IMR-90 (cell line): Measurements from ENCODE around the gene IL22. TPM values are rescaled to one million over a fixed set of nuclear protein-coding genes. Genes with fewer than 3 reads are reported as not detected.

Experiments
- ATAC-seq: fragments of 200-7000 bp; cut with Tn5 transposase; 2 replicates; pipeline ENCODE4 v1.9.1; 2020; ENCODE audit warnings: low read depth, mild to moderate bottlenecking, moderate library complexity
- BruUV-seq: library from RNA; stranded (reverse); fragments of 400-500 nt; replicated peaks from 2 replicates; lab custom pipeline; 2021; lab: Mats Ljungman, UMichigan
- CTCF ChIA-PET: fragments of 300-600 bp; formaldehyde crosslinking; extraction: SDS; loops from one replicate; lab custom pipeline; 2021; ENCODE audit warnings: antibody characterized with exemption; lab: Yijun Ruan, JAX
- POLR2A ChIA-PET: fragments of 300-600 bp; sonication (Branson Sonifier 250); formaldehyde crosslinking; loops from one replicate; lab custom pipeline; 2022; ENCODE audit warnings: antibody characterized with exemption; ENCODE audit not compliant: unreplicated experiment; lab: Charles Lee
- DNase-seq: peaks from one replicate; pipeline ENCODE4 v3.0.0; 2013
- H2AFZ ChIP-seq: replicated peaks from 2 replicates; pipeline ENCODE3; 2013; ENCODE audit warnings: low read length, mild to moderate bottlenecking; ENCODE audit not compliant: poor library complexity
- H2AK5ac ChIP-seq: 2 replicates; pipeline ENCODE4 v1.6.1; 2013; ENCODE audit warnings: low read depth, low read length, inconsistent platforms
- H2AK9ac ChIP-seq: replicated peaks from 2 replicates; pipeline ENCODE3; 2013; ENCODE audit warnings: mild to moderate bottlenecking, low read depth, low read length, moderate library complexity; ENCODE audit not compliant: poor library complexity
- H2BK120ac ChIP-seq: 2 replicates; pipeline ENCODE4 v1.6.1; 2013; ENCODE audit warnings: low read depth, low read length, inconsistent platforms
- H2BK15ac ChIP-seq: 3 replicates; pipeline ENCODE4 v1.6.1; 2013; ENCODE audit warnings: low read depth, low read length, inconsistent platforms
- H2BK20ac ChIP-seq: 2 replicates; pipeline ENCODE4 v1.6.1; 2013; ENCODE audit warnings: low read depth, mild to moderate bottlenecking, inconsistent platforms, low read length, moderate library complexity
- H2BK5ac ChIP-seq: 2 replicates; pipeline ENCODE4 v1.6.1; 2013; ENCODE audit warnings: mild to moderate bottlenecking, low read depth, low read length, inconsistent platforms; ENCODE audit not compliant: poor library complexity, severe bottlenecking
- H3K14ac ChIP-seq: replicated peaks from 2 replicates; pipeline ENCODE4 v1.6.1; 2013; ENCODE audit warnings: low read depth, low read length, inconsistent platforms
- H3K18ac ChIP-seq: 2 replicates; pipeline ENCODE4 v1.6.1; 2013; ENCODE audit warnings: low read depth, low read length, control low read depth
- H3K23ac ChIP-seq: 2 replicates; pipeline ENCODE4 v1.6.1; 2013; ENCODE audit warnings: low read depth, low read length, inconsistent platforms
- H3K27ac ChIP-seq: 2 replicates; pipeline ENCODE4 v1.5.1; 2013; ENCODE audit warnings: mild to moderate bottlenecking, control low read depth, low read length; ENCODE audit not compliant: insufficient read depth
- H3K27me3 ChIP-seq: 2 replicates; pipeline ENCODE4 v1.6.1; 2013; ENCODE audit warnings: low read length; ENCODE audit not compliant: control insufficient read depth, insufficient read depth
- H3K36me3 ChIP-seq: 2 replicates; pipeline ENCODE4 v1.6.1; 2013; ENCODE audit warnings: low read length, mixed read lengths; ENCODE audit not compliant: control insufficient read depth, insufficient read depth
- H3K4ac ChIP-seq: 2 replicates; pipeline ENCODE4 v1.6.1; 2013; ENCODE audit warnings: low read depth, low read length, inconsistent platforms
- H3K4me1 ChIP-seq: 2 replicates; pipeline ENCODE4 v1.6.1; 2013; ENCODE audit warnings: low read length, mixed read lengths; ENCODE audit not compliant: control insufficient read depth, insufficient read depth
- H3K4me2 ChIP-seq: 2 replicates; pipeline ENCODE4 v1.6.1; 2013; ENCODE audit warnings: low read depth, mild to moderate bottlenecking, control low read depth, low read length, moderate library complexity
- H3K4me3 ChIP-seq: 2 replicates; pipeline ENCODE4 v1.5.1; 2013; ENCODE audit warnings: low read depth, mild to moderate bottlenecking, control low read depth, low read length, moderate library complexity; ENCODE audit not compliant: insufficient read depth
- H3K56ac ChIP-seq: 2 replicates; pipeline ENCODE4 v1.6.1; 2013; ENCODE audit warnings: low read length, inconsistent platforms; ENCODE audit not compliant: insufficient read depth; ENCODE audit errors: extremely low read depth
- H3K79me1 ChIP-seq, 2 experiments: 2 replicates each; pipeline ENCODE4 v1.6.1; 2013; ENCODE audit warnings: low read length in 2 of 2, inconsistent platforms in 1 of 2, low read depth in 1 of 2
- H3K9ac ChIP-seq: 2 replicates; pipeline ENCODE4 v1.6.1; 2013; ENCODE audit warnings: low read depth, low read length, control low read depth
- H3K9me1 ChIP-seq: 2 replicates; pipeline ENCODE4 v1.6.1; 2013; ENCODE audit warnings: low read length, inconsistent platforms; ENCODE audit not compliant: insufficient read depth
- H3K9me3 ChIP-seq: 2 replicates; pipeline ENCODE4 v1.6.1; 2013; ENCODE audit warnings: low read length; ENCODE audit not compliant: control insufficient read depth, insufficient read depth
- H4K20me1 ChIP-seq: 2 replicates; pipeline ENCODE4 v1.6.1; 2013; ENCODE audit warnings: low read length, inconsistent platforms; ENCODE audit not compliant: insufficient read depth
- H4K5ac ChIP-seq: 2 replicates; pipeline ENCODE4 v1.6.1; 2013; ENCODE audit warnings: mild to moderate bottlenecking, low read depth, low read length, control low read depth
- H4K8ac ChIP-seq, 2 experiments: 2 replicates each; pipeline ENCODE4 v1.6.1; 2013; ENCODE audit warnings: low read depth in 2 of 2, low read length in 2 of 2, control low read depth in 1 of 2, inconsistent platforms in 1 of 2
- H4K91ac ChIP-seq: 2 replicates; pipeline ENCODE4 v1.6.1; 2013; ENCODE audit warnings: low read depth, low read length, inconsistent platforms; ENCODE audit not compliant: insufficient read depth
- BHLHE40 ChIP-seq: fragments of 150-350 bp; IDR thresholded peaks from 2 replicates; pipeline ENCODE4 v1.6.1; 2016; ENCODE audit warnings: mild to moderate bottlenecking, low read depth, low read length
- CEBPB ChIP-seq: IDR thresholded peaks from 2 replicates; pipeline ENCODE4 v1.6.1; 2012; ENCODE audit warnings: low read depth, low read length, improper control_type of control experiment
- CHD1 ChIP-seq: IDR thresholded peaks from 2 replicates; pipeline ENCODE4 v1.6.1; 2012; ENCODE audit warnings: low read depth, low read length, improper control_type of control experiment
- CTCF ChIP-seq: conservative IDR thresholded peaks from 2 replicates; pipeline ENCODE4 v1.5.1; 2012; ENCODE audit warnings: mild to moderate bottlenecking, low read depth, low read length, improper control_type of control experiment
- ELK1 ChIP-seq: fragments of 150-350 bp; IDR thresholded peaks from 2 replicates; pipeline ENCODE4 v1.6.1; 2016; ENCODE audit warnings: low read depth, mild to moderate bottlenecking, low read length, moderate library complexity, borderline replicate concordance
- FOS ChIP-seq: fragments of 150-350 bp; IDR thresholded peaks from 2 replicates; pipeline ENCODE4 v1.6.1; 2016; ENCODE audit warnings: low read depth, low read length
- MAFK ChIP-seq: IDR thresholded peaks from 2 replicates; pipeline ENCODE4 v1.6.1; 2012; ENCODE audit warnings: low read depth, low read length, improper control_type of control experiment
- MAZ ChIP-seq: IDR thresholded peaks from 2 replicates; pipeline ENCODE4 v1.6.1; 2012; ENCODE audit warnings: low read depth, mild to moderate bottlenecking, low read length, improper control_type of control experiment, moderate library complexity, borderline replicate concordance
- MXI1 ChIP-seq: IDR thresholded peaks from 2 replicates; pipeline ENCODE4 v1.6.1; 2012; ENCODE audit warnings: low read depth, mild to moderate bottlenecking, low read length, moderate library complexity, borderline replicate concordance
- NFE2L2 ChIP-seq: fragments of 150-350 bp; IDR thresholded peaks from 2 replicates; pipeline ENCODE4 v1.6.1; 2016; ENCODE audit warnings: low read depth, mild to moderate bottlenecking, low read length
- POLR2A ChIP-seq: IDR thresholded peaks from 2 replicates; pipeline ENCODE4 v1.6.1; 2012; ENCODE audit warnings: mild to moderate bottlenecking, low read depth, low read length
- RAD21 ChIP-seq: IDR thresholded peaks from 2 replicates; pipeline ENCODE4 v1.6.1; 2012; ENCODE audit warnings: low read length, improper control_type of control experiment
- RCOR1 ChIP-seq: IDR thresholded peaks from 2 replicates; pipeline ENCODE4 v1.6.1; 2012; ENCODE audit warnings: mild to moderate bottlenecking, low read length, improper control_type of control experiment; ENCODE audit not compliant: insufficient replicate concordance
- RFX5 ChIP-seq: IDR thresholded peaks from 2 replicates; pipeline ENCODE4 v1.8.0; 2012; ENCODE audit warnings: low read depth, mild to moderate bottlenecking, low read length, moderate library complexity
- SMC3 ChIP-seq: fragments of 150-350 bp; IDR thresholded peaks from 2 replicates; pipeline ENCODE4 v1.6.1; 2016; ENCODE audit warnings: low read depth, mild to moderate bottlenecking, antibody characterized with exemption, low read length, moderate library complexity
- WGBS, 2 experiments: methylation state at CpG; one replicate each; pipeline versions ENCODE4 v1.1.5 to v1.1.7; 2013; ENCODE audit warnings: missing lambda C conversion rate in 2 of 2; ENCODE audit not compliant: insufficient read length in 1 of 2; ENCODE audit errors: extremely low coverage in 2 of 2; 5-methylcytosine and 5-hydroxymethylcytosine counted together
- dilution Hi-C: fragments of 300-500 bp; cut with HindIII; formaldehyde crosslinking; loops from one replicate; pipeline ENCODE4 v1.14.3; 2018; ENCODE audit warnings: low sequenced_read_pairs; ENCODE audit not compliant: unreplicated experiment
- in situ Hi-C: fragments of 300-500 bp; cut with MboI; formaldehyde crosslinking; loops from 3 replicates; pipeline ENCODE4 v1.14.3; 2019; ENCODE audit warnings: low sequenced_read_pairs, inconsistent platforms, mixed read lengths
- intact Hi-C: fragments of 100-400 bp; cut with micrococcal nuclease; formaldehyde crosslinking; loops from 2 replicates; pipeline ENCODE4 v1.10.0; 2022
- polyA plus RNA-seq, 3 experiments: library from polyadenylated mRNA; depleted of rRNA; stranded (reverse); fragments of >200 nt; gene quantifications; 2 replicates each; pipeline ENCODE4 v1.2.3, GENCODE V29; 2012; ENCODE audit warnings: low replicate concordance in 1 of 3
- total RNA-seq: library from RNA; depleted of rRNA; stranded (reverse); fragments of >200 nt; gene quantifications from 2 replicates; pipeline ENCODE4 v1.2.3, GENCODE V29; 2012
- TF ChIP-seq, protein P1 (sequence below): fragments of 150-350 bp; IDR thresholded peaks from 2 replicates; pipeline ENCODE4 v1.6.1; 2017; ENCODE audit warnings: mild to moderate bottlenecking, antibody characterized with exemption, low read length, low read depth

IL22 gene
- total and polyA plus RNA-seq, 2 of the 4 experiments (the other 2 are of a cell fraction): not detected

GRCh38 chr12:68199127-68199526, 54.3 kb downstream of the IL22 start:
- H2AK5ac ChIP-seq: no peak overlapping the region
- H3K36me3 ChIP-seq: no peaks in the 10 kb centered on the region
- no peak overlapping the region for H3K4me3 ChIP-seq
- ATAC-seq (no peak), DNase-seq (no peak)
- H4K20me1 ChIP-seq: no peaks in the 10 kb centered on the region
- no peak overlapping the region for H2BK5ac ChIP-seq
- H3K9ac ChIP-seq: no peak overlapping the region
- H2AK9ac ChIP-seq: no peak overlapping the region
- no peak overlapping the region for H3K14ac ChIP-seq
- H4K91ac ChIP-seq: no peak overlapping the region
- ChIA-PET CTCF (no interaction called here), POLR2A (no interaction called here)
- in situ Hi-C loops: no loop called here
- H3K9me1 ChIP-seq: no peaks in the 10 kb centered on the region
- H3K23ac ChIP-seq: no peak overlapping the region
- no peak overlapping the region for H3K4ac ChIP-seq
- no CpG with 5 or more reads among the region's 1 CpG for WGBS, 2 experiments
- no peaks in the 10 kb centered on the region for H3K79me1 ChIP-seq
- TF ChIP-seq MAZ: no peak
- no peak for TF ChIP-seq RCOR1
- no peak for TF ChIP-seq ELK1
- no peak for TF ChIP-seq RAD21
- no peak for TF ChIP-seq MXI1
- TF ChIP-seq CTCF: no peak
- no peak for TF ChIP-seq POLR2A
- no peak for TF ChIP-seq MAFK
- TF ChIP-seq, protein P1, sequence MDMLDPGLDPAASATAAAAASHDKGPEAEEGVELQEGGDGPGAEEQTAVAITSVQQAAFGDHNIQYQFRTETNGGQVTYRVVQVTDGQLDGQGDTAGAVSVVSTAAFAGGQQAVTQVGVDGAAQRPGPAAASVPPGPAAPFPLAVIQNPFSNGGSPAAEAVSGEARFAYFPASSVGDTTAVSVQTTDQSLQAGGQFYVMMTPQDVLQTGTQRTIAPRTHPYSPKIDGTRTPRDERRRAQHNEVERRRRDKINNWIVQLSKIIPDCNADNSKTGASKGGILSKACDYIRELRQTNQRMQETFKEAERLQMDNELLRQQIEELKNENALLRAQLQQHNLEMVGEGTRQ: no peak
- TF ChIP-seq RFX5: no peak
- TF ChIP-seq CEBPB: no peak
- TF ChIP-seq CHD1: no peak
- no peak for TF ChIP-seq NFE2L2
- TF ChIP-seq SMC3: no peak
- TF ChIP-seq BHLHE40: no peak
- no peak for TF ChIP-seq FOS
- no peak overlapping the region for H3K56ac ChIP-seq
- no peak overlapping the region for H3K27ac ChIP-seq
- H3K4me2 ChIP-seq: no peak overlapping the region
- dilution Hi-C loops: no loop called here
- no peak overlapping the region for H4K8ac ChIP-seq
- H2BK15ac ChIP-seq: no peak overlapping the region
- no peaks in the 10 kb centered on the region for H3K9me3 ChIP-seq
- no TSS peak for BruUV-seq
- intact Hi-C loops: no loop called here
- peaks cover 4% of the 10 kb centered on the region for H3K27me3 ChIP-seq
- H2BK120ac ChIP-seq: no peak overlapping the region
- H3K18ac ChIP-seq: no peak overlapping the region
- no peak overlapping the region for H2BK20ac ChIP-seq
- no peak overlapping the region for H4K5ac ChIP-seq
- H3K4me1 ChIP-seq: no peaks in the 10 kb centered on the region
- no peak overlapping the region for H2AFZ ChIP-seq
